ENCODE measurements around the gene AOPEP.

Gene AOPEP

GRCh38 chr9:95029288-95029687 lies 302.8 kb downstream of the AOPEP start:
- H3K4me3 ChIP-seq (ENCODE audit: low read length): no peak overlapping the region
- H3K36me3 ChIP-seq (ENCODE audit: insufficient read depth, low read depth, low read length): no peaks in the 10 kb centered on the region
- H3K4me1 ChIP-seq (ENCODE audit: insufficient read depth, low read length): no peaks in the 10 kb centered on the region
- no peaks in the 10 kb centered on the region for H3K9me3 ChIP-seq (ENCODE audit: insufficient read depth, low read depth, low read length)
- H3K27me3 ChIP-seq (ENCODE audit: insufficient read depth, low read length): no peaks in the 10 kb centered on the region
- H3K27ac ChIP-seq (ENCODE audit: low read length): no peak overlapping the region
- H3K9ac ChIP-seq (ENCODE audit: low read depth, low read length): no peak overlapping the region

GRCh38 chr9:95029720-95030119 lies 303.2 kb downstream of the AOPEP start:
- Histone ChIP-seq H3K27ac (ENCODE audit: low read length) (no peak overlapping the region), H3K9ac (ENCODE audit: low read depth, low read length) (no peak overlapping the region), H3K4me3 (ENCODE audit: low read length) (no peak overlapping the region), H3K36me3 (ENCODE audit: insufficient read depth, low read depth, low read length) (no peaks in the 10 kb centered on the region), H3K27me3 (ENCODE audit: insufficient read depth, low read length) (no peaks in the 10 kb centered on the region), H3K4me1 (ENCODE audit: insufficient read depth, low read length) (no peaks in the 10 kb centered on the region), H3K9me3 (ENCODE audit: insufficient read depth, low read depth, low read length) (no peaks in the 10 kb centered on the region)

- Histone ChIP-seq H3K9me3 (ENCODE audit: insufficient read depth, low read depth, low read length) (no peaks in the 10 kb centered on the region), H3K27ac (ENCODE audit: low read length) (no peak overlapping the region), H3K27me3 (ENCODE audit: insufficient read depth, low read length) (no peaks in the 10 kb centered on the region), H3K4me1 (ENCODE audit: insufficient read depth, low read length) (no peaks in the 10 kb centered on the region), H3K9ac (ENCODE audit: low read depth, low read length) (no peak overlapping the region), H3K36me3 (ENCODE audit: insufficient read depth, low read depth, low read length) (no peaks in the 10 kb centered on the region), H3K4me3 (ENCODE audit: low read length) (no peak overlapping the region)
Measured at GRCh38 chr9:95030344-95030743, 303.8 kb downstream of the AOPEP start.

GRCh38 chr9:95030920-95031642 lies 304.6 kb downstream of the AOPEP start:
- Histone ChIP-seq H3K4me3 (ENCODE audit: low read length) (no peak overlapping the region), H3K27ac (ENCODE audit: low read length) (no peak overlapping the region), H3K36me3 (ENCODE audit: insufficient read depth, low read depth, low read length) (no peaks in the 10 kb centered on the region), H3K4me1 (ENCODE audit: insufficient read depth, low read length) (no peaks in the 10 kb centered on the region), H3K27me3 (ENCODE audit: insufficient read depth, low read length) (no peaks in the 10 kb centered on the region), H3K9me3 (ENCODE audit: insufficient read depth, low read depth, low read length) (no peaks in the 10 kb centered on the region), H3K9ac (ENCODE audit: low read depth, low read length) (no peak overlapping the region)

GRCh38 chr9:95031711-95032461 lies 305.4 kb downstream of the AOPEP start:
- H3K9ac ChIP-seq (ENCODE audit: low read depth, low read length): no peak overlapping the region
- no peaks in the 10 kb centered on the region for H3K4me1 ChIP-seq (ENCODE audit: insufficient read depth, low read length)
- H3K27ac ChIP-seq (ENCODE audit: low read length): no peak overlapping the region
- no peak overlapping the region for H3K4me3 ChIP-seq (ENCODE audit: low read length)
- no peaks in the 10 kb centered on the region for H3K36me3 ChIP-seq (ENCODE audit: insufficient read depth, low read depth, low read length)
- H3K9me3 ChIP-seq (ENCODE audit: insufficient read depth, low read depth, low read length): no peaks in the 10 kb centered on the region
- no peaks in the 10 kb centered on the region for H3K27me3 ChIP-seq (ENCODE audit: insufficient read depth, low read length)

- Histone ChIP-seq H3K4me3 (ENCODE audit: low read length) (no peak overlapping the region), H3K4me1 (ENCODE audit: insufficient read depth, low read length) (no peaks in the 10 kb centered on the region), H3K36me3 (ENCODE audit: insufficient read depth, low read depth, low read length) (no peaks in the 10 kb centered on the region)
Measured at GRCh38 chr9:95032580-95033341, 306.3 kb downstream of the AOPEP start.

GRCh38 chr9:95035846-95036245 lies 309.3 kb downstream of the AOPEP start:
- H3K9ac ChIP-seq (ENCODE audit: low read depth, low read length): no peak overlapping the region
- H3K27me3 ChIP-seq (ENCODE audit: insufficient read depth, low read length): no peaks in the 10 kb centered on the region
- no peaks in the 10 kb centered on the region for H3K4me1 ChIP-seq (ENCODE audit: insufficient read depth, low read length)
- H3K27ac ChIP-seq (ENCODE audit: low read length): no peak overlapping the region
- no peaks in the 10 kb centered on the region for H3K36me3 ChIP-seq (ENCODE audit: insufficient read depth, low read depth, low read length)
- H3K9me3 ChIP-seq (ENCODE audit: insufficient read depth, low read depth, low read length): no peaks in the 10 kb centered on the region
- H3K4me3 ChIP-seq (ENCODE audit: low read length): no peak overlapping the region

More at GRCh38 chr9:95032580-95033341, 306.3 kb downstream of the AOPEP start:
- no peaks in the 10 kb centered on the region for H3K27me3 ChIP-seq (ENCODE audit: insufficient read depth, low read length)
- no peaks in the 10 kb centered on the region for H3K9me3 ChIP-seq (ENCODE audit: insufficient read depth, low read depth, low read length)
- no peak overlapping the region for H3K27ac ChIP-seq (ENCODE audit: low read length)
- H3K9ac ChIP-seq (ENCODE audit: low read depth, low read length): no peak overlapping the region

GRCh38 chr9:95036676-95037075 lies 310.2 kb downstream of the AOPEP start:
- no peaks in the 10 kb centered on the region for H3K4me1 ChIP-seq (ENCODE audit: insufficient read depth, low read length)
- H3K27me3 ChIP-seq (ENCODE audit: insufficient read depth, low read length): no peaks in the 10 kb centered on the region
- H3K27ac ChIP-seq (ENCODE audit: low read length): no peak overlapping the region
- H3K9ac ChIP-seq (ENCODE audit: low read depth, low read length): no peak overlapping the region
- no peaks in the 10 kb centered on the region for H3K9me3 ChIP-seq (ENCODE audit: insufficient read depth, low read depth, low read length)
- H3K36me3 ChIP-seq (ENCODE audit: insufficient read depth, low read depth, low read length): no peaks in the 10 kb centered on the region
- no peak overlapping the region for H3K4me3 ChIP-seq (ENCODE audit: low read length)

- Histone ChIP-seq H3K9ac (ENCODE audit: low read depth, low read length) (no peak overlapping the region), H3K4me3 (ENCODE audit: low read length) (no peak overlapping the region), H3K4me1 (ENCODE audit: insufficient read depth, low read length) (no peaks in the 10 kb centered on the region), H3K27me3 (ENCODE audit: insufficient read depth, low read length) (no peaks in the 10 kb centered on the region), H3K9me3 (ENCODE audit: insufficient read depth, low read depth, low read length) (no peaks in the 10 kb centered on the region), H3K27ac (ENCODE audit: low read length) (no peak overlapping the region), H3K36me3 (ENCODE audit: insufficient read depth, low read depth, low read length) (no peaks in the 10 kb centered on the region)
Measured at GRCh38 chr9:95037789-95038521, 311.5 kb downstream of the AOPEP start.

- Histone ChIP-seq H3K9ac (ENCODE audit: low read depth, low read length) (no peak overlapping the region), H3K27ac (ENCODE audit: low read length) (no peak overlapping the region), H3K4me1 (ENCODE audit: insufficient read depth, low read length) (no peaks in the 10 kb centered on the region), H3K36me3 (ENCODE audit: insufficient read depth, low read depth, low read length) (no peaks in the 10 kb centered on the region), H3K9me3 (ENCODE audit: insufficient read depth, low read depth, low read length) (no peaks in the 10 kb centered on the region), H3K4me3 (ENCODE audit: low read length) (no peak overlapping the region), H3K27me3 (ENCODE audit: insufficient read depth, low read length) (no peaks in the 10 kb centered on the region)
Measured at GRCh38 chr9:95038666-95039065, 312.2 kb downstream of the AOPEP start.

GRCh38 chr9:95040106-95040505 lies 313.6 kb downstream of the AOPEP start:
- no peak overlapping the region for H3K27ac ChIP-seq (ENCODE audit: low read length)
- no peaks in the 10 kb centered on the region for H3K36me3 ChIP-seq (ENCODE audit: insufficient read depth, low read depth, low read length)
- no peak overlapping the region for H3K4me3 ChIP-seq (ENCODE audit: low read length)
- H3K27me3 ChIP-seq (ENCODE audit: insufficient read depth, low read length): peaks cover 9% of the 10 kb centered on the region
- no peak overlapping the region for H3K9ac ChIP-seq (ENCODE audit: low read depth, low read length)
- H3K9me3 ChIP-seq (ENCODE audit: insufficient read depth, low read depth, low read length): no peaks in the 10 kb centered on the region
- H3K4me1 ChIP-seq (ENCODE audit: insufficient read depth, low read length): 0 out of 2 replicates have a peak, but pooled peaks cover 10% of the 10 kb centered on the region

Data from iPS-20b (cell line).